Hepatocyte (in vitro differentiated cells): ENCODE results near the gene PTX4.

Experiments
- EZH2 ChIP-seq: fragments of 200-600 bp; sonication (generic); IDR thresholded peaks from 2 replicates; pipeline ENCODE4 v1.6.1; 2016; ENCODE audit warnings: antibody characterized with exemption, mild to moderate bottlenecking, borderline replicate concordance
- TF ChIP-seq, protein P1 (sequence below): fragments of 200-600 bp; sonication (generic); IDR thresholded peaks from 2 replicates; pipeline ENCODE4 v1.5.1; 2016; ENCODE audit warnings: antibody characterized with exemption, mild to moderate bottlenecking; ENCODE audit not compliant: poor library complexity

DNA sequence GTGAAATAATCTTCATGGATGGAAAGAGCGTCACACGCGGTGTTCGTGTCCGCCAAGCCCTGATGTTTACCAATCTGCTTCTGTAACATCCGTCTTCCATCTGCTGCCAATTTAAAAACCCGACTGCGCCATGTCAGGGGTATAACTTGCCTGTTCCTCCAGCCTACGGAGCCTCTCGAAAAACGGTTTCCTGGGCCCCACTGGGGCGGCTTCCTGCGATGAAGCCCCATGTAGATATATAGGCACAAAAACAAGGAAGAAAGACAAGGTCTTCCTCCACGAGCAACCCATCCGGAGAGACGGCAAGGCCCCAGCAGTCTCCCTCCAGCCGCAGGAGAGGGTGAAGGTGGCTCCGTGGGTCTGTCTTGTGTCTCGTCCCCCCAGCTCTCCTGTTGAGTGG is at the start of gene PTX4:
- TF ChIP-seq, protein P1, sequence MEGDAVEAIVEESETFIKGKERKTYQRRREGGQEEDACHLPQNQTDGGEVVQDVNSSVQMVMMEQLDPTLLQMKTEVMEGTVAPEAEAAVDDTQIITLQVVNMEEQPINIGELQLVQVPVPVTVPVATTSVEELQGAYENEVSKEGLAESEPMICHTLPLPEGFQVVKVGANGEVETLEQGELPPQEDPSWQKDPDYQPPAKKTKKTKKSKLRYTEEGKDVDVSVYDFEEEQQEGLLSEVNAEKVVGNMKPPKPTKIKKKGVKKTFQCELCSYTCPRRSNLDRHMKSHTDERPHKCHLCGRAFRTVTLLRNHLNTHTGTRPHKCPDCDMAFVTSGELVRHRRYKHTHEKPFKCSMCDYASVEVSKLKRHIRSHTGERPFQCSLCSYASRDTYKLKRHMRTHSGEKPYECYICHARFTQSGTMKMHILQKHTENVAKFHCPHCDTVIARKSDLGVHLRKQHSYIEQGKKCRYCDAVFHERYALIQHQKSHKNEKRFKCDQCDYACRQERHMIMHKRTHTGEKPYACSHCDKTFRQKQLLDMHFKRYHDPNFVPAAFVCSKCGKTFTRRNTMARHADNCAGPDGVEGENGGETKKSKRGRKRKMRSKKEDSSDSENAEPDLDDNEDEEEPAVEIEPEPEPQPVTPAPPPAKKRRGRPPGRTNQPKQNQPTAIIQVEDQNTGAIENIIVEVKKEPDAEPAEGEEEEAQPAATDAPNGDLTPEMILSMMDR: no peak
- TF ChIP-seq EZH2: no peak
